Subcutaneous abdominal adipose tissue (tissue), 5 donors: ENCODE measurements around the gene NSD2.

ENCODE experiments used
- H3K27ac ChIP-seq: one replicate; pipeline ENCODE4 v1.7.0; 2013; ENCODE audit warnings: low read depth, mild to moderate bottlenecking, inconsistent platforms, low read length, moderate library complexity
- H3K27me3 ChIP-seq, 5 donors: one replicate each; pipeline ENCODE4 v1.7.0; 2013; ENCODE audit warnings: low read length in 5 of 5, inconsistent platforms in 1 of 5; ENCODE audit not compliant: control insufficient read depth in 5 of 5, insufficient read depth in 4 of 5
- H3K36me3 ChIP-seq, 5 donors: one replicate each; pipeline ENCODE4 v1.7.0; 2013; ENCODE audit warnings: low read length in 5 of 5; ENCODE audit not compliant: control insufficient read depth in 5 of 5, insufficient read depth in 5 of 5
- H3K4me1 ChIP-seq, 5 donors: one replicate each; pipeline ENCODE4 v1.7.0; 2013; ENCODE audit warnings: low read length in 5 of 5, mild to moderate bottlenecking in 3 of 5, moderate library complexity in 1 of 5; ENCODE audit not compliant: control insufficient read depth in 5 of 5, insufficient read depth in 5 of 5
- H3K4me3 ChIP-seq, 5 donors: one replicate each; pipeline ENCODE4 v1.7.0; 2013; ENCODE audit warnings: low read length in 5 of 5, low read depth in 1 of 5
- H3K9ac ChIP-seq, 5 donors: one replicate each; pipeline ENCODE4 v1.7.0; 2013; ENCODE audit warnings: low read length in 5 of 5, mild to moderate bottlenecking in 4 of 5, moderate library complexity in 3 of 5
- H3K9me3 ChIP-seq, 5 donors: one replicate each; pipeline ENCODE4 v1.7.0; 2013; ENCODE audit warnings: low read length in 5 of 5; ENCODE audit not compliant: control insufficient read depth in 5 of 5
- donor health status: healthy.
- donor health status: healthy.
- donor health status: healthy.
- donor health status: healthy.
- donor health status: healthy.

NSD2 gene

GRCh38 chr4:1948892-1949436 lies 77.8 kb downstream of the NSD2 start:
- H3K36me3 ChIP-seq = peaks cover 0 to 42% (median 27%) of the 10 kb centered on the region in 5 donors
- H3K27ac ChIP-seq = no peak overlapping the region
- H3K9me3 ChIP-seq = no peaks in the 10 kb centered on the region
- H3K4me3 ChIP-seq = no peak overlapping the region
- peaks cover 0 to 15% (median 7%) of the 10 kb centered on the region in 5 donors for H3K4me1 ChIP-seq
- H3K27me3 ChIP-seq = no peaks in the 10 kb centered on the region
- H3K9ac ChIP-seq = no peak overlapping the region

- H3K27me3 ChIP-seq = no peaks in the 10 kb centered on the region
- no peaks in the 10 kb centered on the region for H3K9me3 ChIP-seq
- H3K27ac ChIP-seq = no peak overlapping the region
- H3K9ac ChIP-seq = no peak overlapping the region
- H3K36me3 ChIP-seq = peaks cover 0 to 51% (median 38%) of the 10 kb centered on the region in 5 donors
- H3K4me3 ChIP-seq = no peak overlapping the region
- H3K4me1 ChIP-seq = peaks cover 0 to 10% (median 7%) of the 10 kb centered on the region in 5 donors
These were observed 79.2 kb downstream of the NSD2 start for GRCh38 chr4:1950369-1950768.

GRCh38 chr4:1952058-1952700 lies 81.0 kb downstream of the NSD2 start:
- Histone ChIP-seq H3K9ac (no peak overlapping the region), H3K27ac (no peak overlapping the region), H3K4me3 (no peak overlapping the region), H3K4me1 (peaks cover 0 to 4% (median under 1%) of the 10 kb centered on the region in 5 donors), H3K36me3 (peaks cover 0 to 61% (median 48%) of the 10 kb centered on the region in 5 donors), H3K27me3 (no peaks in the 10 kb centered on the region), H3K9me3 (no peaks in the 10 kb centered on the region)

- Histone ChIP-seq H3K27ac (no peak overlapping the region), H3K9ac (no peak overlapping the region), H3K27me3 (no peaks in the 10 kb centered on the region), H3K4me1 (peaks cover 0 to 4% (median 0%) of the 10 kb centered on the region in 5 donors), H3K36me3 (peaks cover 0 to 64% (median 51%) of the 10 kb centered on the region in 5 donors), H3K4me3 (no peak overlapping the region), H3K9me3 (no peaks in the 10 kb centered on the region)
These were observed 81.5 kb downstream of the NSD2 start for GRCh38 chr4:1952719-1953118.

GRCh38 chr4:1953335-1953734 lies 82.1 kb downstream of the NSD2 start:
- peaks cover 0 to 64% (median 52%) of the 10 kb centered on the region in 5 donors for H3K36me3 ChIP-seq
- H3K9me3 ChIP-seq = no peaks in the 10 kb centered on the region
- H3K27me3 ChIP-seq = no peaks in the 10 kb centered on the region
- no peak overlapping the region for H3K27ac ChIP-seq
- peaks cover 0 to 4% (median 0%) of the 10 kb centered on the region in 5 donors for H3K4me1 ChIP-seq
- H3K4me3 ChIP-seq = no peak overlapping the region
- H3K9ac ChIP-seq = no peak overlapping the region

- no peak overlapping the region for H3K9ac ChIP-seq
- H3K27ac ChIP-seq = no peak overlapping the region
- H3K27me3 ChIP-seq = no peaks in the 10 kb centered on the region
- no peaks in the 10 kb centered on the region for H3K9me3 ChIP-seq
- H3K4me3 ChIP-seq = no peak overlapping the region
- H3K4me1 ChIP-seq = no peaks in the 10 kb centered on the region
- H3K36me3 ChIP-seq = peaks cover 3 to 88% (median 77%) of the 10 kb centered on the region in 5 donors
These were observed 85.4 kb downstream of the NSD2 start for GRCh38 chr4:1956631-1957030.

- Histone ChIP-seq H3K9me3 (no peaks in the 10 kb centered on the region), H3K4me3 (no peak overlapping the region), H3K9ac (no peak overlapping the region), H3K4me1 (no peaks in the 10 kb centered on the region), H3K27me3 (no peaks in the 10 kb centered on the region), H3K27ac (no peak overlapping the region), H3K36me3 (peaks cover 4 to 88% (median 72%) of the 10 kb centered on the region in 5 donors)
These were observed 87.3 kb downstream of the NSD2 start for GRCh38 chr4:1958276-1959103.

GRCh38 chr4:1959104-1959384 lies 87.9 kb downstream of the NSD2 start:
- H3K9me3 ChIP-seq = no peaks in the 10 kb centered on the region
- H3K27ac ChIP-seq = no peak overlapping the region
- H3K4me1 ChIP-seq = no peaks in the 10 kb centered on the region
- H3K9ac ChIP-seq = no peak overlapping the region
- no peaks in the 10 kb centered on the region for H3K27me3 ChIP-seq
- no peak overlapping the region for H3K4me3 ChIP-seq
- H3K36me3 ChIP-seq = peaks cover 7 to 90% (median 73%) of the 10 kb centered on the region in 5 donors

GRCh38 chr4:1960170-1960825 lies 89.1 kb downstream of the NSD2 start:
- Histone ChIP-seq H3K4me3 (no peak overlapping the region), H3K27me3 (no peaks in the 10 kb centered on the region), H3K4me1 (no peaks in the 10 kb centered on the region), H3K9ac (no peak overlapping the region), H3K9me3 (no peaks in the 10 kb centered on the region), H3K36me3 (peaks cover 7 to 86% (median 70%) of the 10 kb centered on the region in 5 donors), H3K27ac (no peak overlapping the region)

- H3K9me3 ChIP-seq = no peaks in the 10 kb centered on the region
- H3K4me3 ChIP-seq = no peak overlapping the region
- H3K9ac ChIP-seq = no peak overlapping the region
- no peaks in the 10 kb centered on the region for H3K4me1 ChIP-seq
- H3K36me3 ChIP-seq = peaks cover 7 to 78% (median 64%) of the 10 kb centered on the region in 5 donors
- no peaks in the 10 kb centered on the region for H3K27me3 ChIP-seq
- no peak overlapping the region for H3K27ac ChIP-seq
These were observed 89.8 kb downstream of the NSD2 start for GRCh38 chr4:1961038-1961437.
